ENCODE results near the gene DDX6. TPM values are rescaled to one million over a fixed set of nuclear protein-coding genes. Genes with fewer than 3 reads are reported as not detected.

The DDX6 gene
- total RNA-seq, 1 donor from 2014 or later: 189 TPM

GRCh38 chr11:118807800-118808778 lies 17.1 kb upstream of the DDX6 start:
- Mint-ChIP-seq H3K36me3 (no peaks in the 10 kb centered on the region), H3K4me1 (no peaks in the 10 kb centered on the region), H3K9me3 (peaks cover 8% of the 10 kb centered on the region), H3K27ac (no peak overlapping the region), H3K4me3 (no peak overlapping the region), H3K27me3 (ENCODE audit: low read depth) (peaks cover 16% of the 10 kb centered on the region)
- no peak for DNase-seq (ENCODE audit: low spot score in 2 of 2, unreplicated experiment in 2 of 2)
- TF ChIP-seq CTCF (IDR thresholded peaks at IDR 0.05; ENCODE audit: unreplicated experiment): no peak

- Mint-ChIP-seq H3K27ac (no peak overlapping the region), H3K36me3 (no peaks in the 10 kb centered on the region), H3K9me3 (peaks cover 8% of the 10 kb centered on the region), H3K27me3 (ENCODE audit: low read depth) (peaks cover 16% of the 10 kb centered on the region), H3K4me3 (no peak overlapping the region), H3K4me1 (no peaks in the 10 kb centered on the region)
- TF ChIP-seq CTCF (IDR thresholded peaks at IDR 0.05; ENCODE audit: unreplicated experiment): no peak
- no peak for DNase-seq (ENCODE audit: low spot score in 2 of 2, unreplicated experiment in 2 of 2)
These were observed 15.4 kb upstream of the DDX6 start for GRCh38 chr11:118806400-118806799.

GRCh38 chr11:118804094-118804493 lies 13.1 kb upstream of the DDX6 start:
- H3K4me3 Mint-ChIP-seq: no peak overlapping the region

GRCh38 chr11:118799372-118799771 lies 8.4 kb upstream of the DDX6 start:
- Mint-ChIP-seq H3K9me3 (no peaks in the 10 kb centered on the region), H3K4me3 (no peak overlapping the region), H3K27me3 (ENCODE audit: low read depth) (no peaks in the 10 kb centered on the region), H3K27ac (no peak overlapping the region), H3K4me1 (no peaks in the 10 kb centered on the region), H3K36me3 (no peaks in the 10 kb centered on the region)
- no peak for TF ChIP-seq CTCF (IDR thresholded peaks at IDR 0.05; ENCODE audit: unreplicated experiment)
- no peak for DNase-seq (ENCODE audit: low spot score in 2 of 2, unreplicated experiment in 2 of 2)

More at GRCh38 chr11:118804094-118804493, 13.1 kb upstream of the DDX6 start:
- Mint-ChIP-seq H3K36me3 (no peaks in the 10 kb centered on the region), H3K27me3 (ENCODE audit: low read depth) (peaks cover 10% of the 10 kb centered on the region), H3K27ac (no peak overlapping the region), H3K9me3 (peaks cover 8% of the 10 kb centered on the region), H3K4me1 (no peaks in the 10 kb centered on the region)
- no peak for DNase-seq (ENCODE audit: low spot score in 2 of 2, unreplicated experiment in 2 of 2)
- TF ChIP-seq CTCF (IDR thresholded peaks at IDR 0.05; ENCODE audit: unreplicated experiment): no peak

GRCh38 chr11:118797510-118797909 lies 6.5 kb upstream of the DDX6 start:
- TF ChIP-seq CTCF (IDR thresholded peaks at IDR 0.05; ENCODE audit: unreplicated experiment): no peak
- Mint-ChIP-seq H3K27me3 (ENCODE audit: low read depth) (no peaks in the 10 kb centered on the region), H3K4me1 (peaks cover 11% of the 10 kb centered on the region), H3K4me3 (no peak overlapping the region), H3K9me3 (no peaks in the 10 kb centered on the region), H3K36me3 (no peaks in the 10 kb centered on the region), H3K27ac (no peak overlapping the region)
- DNase-seq (ENCODE audit: low spot score in 2 of 2, unreplicated experiment in 2 of 2): no peak
